Motor neuron (in vitro differentiated cells): Measurements from ENCODE around the gene PYDC1. TPM values are rescaled to one million over a fixed set of nuclear protein-coding genes. Genes with fewer than 3 reads are reported as not detected.
"Not testable (repeated sequence)": the region's sequence is repeated elsewhere in the genome, so short reads cannot be mapped to it uniquely, and the experiment has no call there.

Experiments
- ATAC-seq, 8 experiments: fragments of 200-7000 bp; cut with Tn5 transposase; replicated peaks in 6 of 8; 2 replicates each; pipeline ENCODE4 v1.8.0; 2021; ENCODE audit warnings: mild to moderate bottlenecking in 8 of 8, moderate library complexity in 8 of 8
- H3K27ac ChIP-seq, 2 donors: fragments of 250-450 bp; sonication (Bioruptor Pico); 2 replicates each; pipeline ENCODE4 v1.9.0; 2021; ENCODE audit warnings: antibody characterized with exemption in 2 of 2, mild to moderate bottlenecking in 2 of 2, moderate library complexity in 1 of 2
- H3K4me1 ChIP-seq, 2 donors: fragments of 250-450 bp; sonication (Bioruptor Pico); replicated peaks in 1 of 2; 2 replicates each; pipeline ENCODE4 v1.6.1; 2021; ENCODE audit warnings: antibody characterized with exemption in 2 of 2, mild to moderate bottlenecking in 2 of 2, moderate library complexity in 1 of 2
- H3K4me3 ChIP-seq, 5 donors: fragments of 250-450 bp; sonication (Bioruptor Pico); 2 replicates each; pipeline ENCODE4 v1.9.0; 2021; ENCODE audit warnings: antibody characterized with exemption in 5 of 5, mild to moderate bottlenecking in 5 of 5, moderate library complexity in 4 of 5
- WGBS, 10 experiments: fragments of 450-650 bp; shearing (Covaris generic); methylation state at CpG; one replicate each; pipeline ENCODE4 v1.0.0; 2022; 5-methylcytosine and 5-hydroxymethylcytosine counted together
- in situ Hi-C, 9 experiments: fragments of 400-800 bp; cut with MboI; loops; one replicate each; pipeline ENCODE4 v1.15.0; 2021; ENCODE audit warnings: low sequenced_read_pairs in 9 of 9, low pct_unique_long_range_greater_than_20kb in 2 of 9; ENCODE audit not compliant: unreplicated experiment in 9 of 9
- total RNA-seq, 8 experiments: library from RNA; unstranded; fragments of 300-600 nt; gene quantifications; 2 replicates each; pipeline versions ENCODE4 v1.2.3 to v1.2.4, GENCODE V29; 2022

PYDC1 gene
- total RNA-seq, result under 1 TPM in 4 of 8 experiments, not detected in 4; 0.22 to 0.52 (median 0.39) TPM

- in situ Hi-C loops, result loop anchor here in 3 of 9 experiments (25.0 kb wide), 2 partner anchors 96 to 221 kb away; partner anchors contain the start of genes COX6A2 (in 2 of the 3) and ZNF843 (in 2 of the 3)
- peak in 5 of 8 experiments; percentile 7 to 36 (median 23) for ATAC-seq
- Histone ChIP-seq H3K4me3 (peak within 1 kb of the TSS in 4 of 5 donors; percentile 1 to 24 (median 8)), H3K27ac (no peak within 1 kb of the TSS), H3K4me1 (peaks cover 16 to 22% of the 10 kb centered on the region in 2 donors)
- 0 to 15% (median 4%) methylated on average over 2 to 23 of the region's 52 CpGs; no CpG with 5 or more reads in 3 of the 10 experiments for WGBS, 10 experiments
These were observed at the start of gene PYDC1 for GRCh38 chr16:31216422-31217135. Gene PYDC1 (minus strand): TSS chr16:31217135. CDS start chr16:31217028, 107 bp downstream.

- Histone ChIP-seq H3K4me1 (no peaks in the 10 kb centered on the region), H3K27ac (no peak overlapping the region), H3K4me3 (no peak overlapping the region)
- in situ Hi-C loops, result no loop called here
- WGBS, 10 experiments, result 0 to 100% (median 66%) methylated on average over 1 to 8 of the region's 20 CpGs; no CpG with 5 or more reads in 4 of the 10 experiments
- peak in 3 of 8 experiments; percentile 55 to 80 (median 77) for ATAC-seq
These were observed 48.7 kb upstream of the PYDC1 start for GRCh38 chr16:31265329-31266245.

GRCh38 chr16:31262084-31262483 lies 45.1 kb upstream of the PYDC1 start:
- ATAC-seq, result no peak
- in situ Hi-C loops, result no loop called here
- Histone ChIP-seq H3K4me3 (no peak overlapping the region), H3K27ac (no peak overlapping the region), H3K4me1 (no peaks in the 10 kb centered on the region)
- WGBS, 10 experiments, result 40 to 72% (median 60%) methylated on average over 1 to 3 of the region's 3 CpGs; no CpG with 5 or more reads in 3 of the 10 experiments

- no peak for ATAC-seq
- in situ Hi-C loops, result no loop called here
- Histone ChIP-seq H3K27ac (no peak overlapping the region), H3K4me1 (no peaks in the 10 kb centered on the region), H3K4me3 (no peak overlapping the region)
- 28 to 79% (median 66%) methylated on average over 2 to 12 of the region's 14 CpGs for WGBS, 10 experiments
These were observed 43.4 kb upstream of the PYDC1 start for GRCh38 chr16:31260136-31260931.

GRCh38 chr16:31258366-31258765 lies 41.4 kb upstream of the PYDC1 start:
- in situ Hi-C loops, result no loop called here
- no peak for ATAC-seq
- H3K4me1 ChIP-seq, result no peaks in the 10 kb centered on the region
- no peak overlapping the region for H3K4me3 ChIP-seq
- H3K27ac ChIP-seq, result no peak overlapping the region
- WGBS, 10 experiments, result 29 to 100% (median 80%) methylated on average over 1 to 4 of the region's 4 CpGs; no CpG with 5 or more reads in 5 of the 10 experiments

- Histone ChIP-seq H3K27ac (no peak overlapping the region), H3K4me3 (no peak overlapping the region), H3K4me1 (no peaks in the 10 kb centered on the region)
- 31 to 93% (median 65%) methylated on average over 1 to 4 of the region's 8 CpGs; no CpG with 5 or more reads in 3 of the 10 experiments for WGBS, 10 experiments
- in situ Hi-C loops, result no loop called here
- ATAC-seq, result no peak
These were observed 39.5 kb upstream of the PYDC1 start for GRCh38 chr16:31256466-31256865.

- WGBS, 10 experiments, result 26 to 84% (median 67%) methylated on average over 1 to 5 of the region's 5 CpGs; no CpG with 5 or more reads in 1 of the 10 experiments
- H3K4me3 ChIP-seq, result no peak overlapping the region
- in situ Hi-C loops, result no loop called here
- no peak overlapping the region for H3K27ac ChIP-seq
- peak in 2 of 8 experiments; percentile 83 to 97 for ATAC-seq
- H3K4me1 ChIP-seq, result no peaks in the 10 kb centered on the region
These were observed 36.7 kb upstream of the PYDC1 start for GRCh38 chr16:31253642-31254045.

GRCh38 chr16:31251435-31251834 lies 34.5 kb upstream of the PYDC1 start:
- no peak overlapping the region for H3K27ac ChIP-seq
- no peaks in the 10 kb centered on the region for H3K4me1 ChIP-seq
- 0 to 100% (median 100%) methylated on average over 1 to 4 of the region's 5 CpGs; no CpG with 5 or more reads in 1 of the 10 experiments for WGBS, 10 experiments
- no peak for ATAC-seq
- in situ Hi-C loops, result no loop called here
- H3K4me3 ChIP-seq, result no peak overlapping the region

- H3K4me1 ChIP-seq, result peaks cover 0 to 2% of the 10 kb centered on the region in 2 donors
- in situ Hi-C loops, result no loop called here
- 76 to 100% (median 83%) methylated on average over 1 to 5 of the region's 7 CpGs; no CpG with 5 or more reads in 2 of the 10 experiments for WGBS, 10 experiments
These were observed 33.9 kb upstream of the PYDC1 start for GRCh38 chr16:31250782-31251384.

GRCh38 chr16:31248344-31248743 lies 31.4 kb upstream of the PYDC1 start:
- 40 to 100% (median 63%) methylated on average over 1 to 5 of the region's 5 CpGs for WGBS, 10 experiments
- in situ Hi-C loops, result no loop called here
- Histone ChIP-seq H3K27ac (no peak overlapping the region), H3K4me3 (no peak overlapping the region), H3K4me1 (peaks cover 0 to 11% of the 10 kb centered on the region in 2 donors)
- ATAC-seq, result no peak

More at GRCh38 chr16:31250782-31251384, 33.9 kb upstream of the PYDC1 start:
- Histone ChIP-seq H3K4me3 (no peak overlapping the region), H3K27ac (no peak overlapping the region)
- no peak for ATAC-seq

GRCh38 chr16:31246296-31246695 lies 29.4 kb upstream of the PYDC1 start:
- Histone ChIP-seq H3K4me1 (peaks cover 0 to 11% of the 10 kb centered on the region in 2 donors), H3K4me3 (no peak overlapping the region), H3K27ac (no peak overlapping the region)
- in situ Hi-C loops, result no loop called here
- WGBS, 10 experiments, result 20 to 100% (median 79%) methylated on average over 1 to 3 of the region's 3 CpGs; no CpG with 5 or more reads in 1 of the 10 experiments
- ATAC-seq, result no peak

GRCh38 chr16:31245598-31245997 lies 28.7 kb upstream of the PYDC1 start:
- H3K27ac ChIP-seq, result peak overlapping the region in 1 of 2 donors; percentile 32
- H3K4me3 ChIP-seq, in situ Hi-C loops, ATAC-seq: not testable (repeated sequence)
- WGBS, 10 experiments, result 0 to 60% (median 3%) methylated on average over 1 to 4 of the region's 8 CpGs; no CpG with 5 or more reads in 4 of the 10 experiments
- H3K4me1 ChIP-seq, result peaks cover 0 to 11% of the 10 kb centered on the region in 2 donors
